OCI-LY7 (cell line): ENCODE measurements around the gene CAPN5. TPM values are rescaled to one million over a fixed set of nuclear protein-coding genes. Genes with fewer than 3 reads are reported as not detected.

Experiments
- BruUV-seq: library from RNA; stranded (reverse); fragments of 400-500 nt; replicated peaks from 2 replicates; lab custom pipeline; 2021; lab: Mats Ljungman, UMichigan
- CTCF ChIA-PET: fragments of 300-600 bp; sonication (Branson Sonifier 250); formaldehyde crosslinking; loops from one replicate; lab custom pipeline; 2022; ENCODE audit warnings: antibody characterized with exemption; ENCODE audit not compliant: unreplicated experiment; lab: Charles Lee
- POLR2A ChIA-PET: fragments of 300-600 bp; sonication (Branson Sonifier 250); formaldehyde crosslinking; loops from one replicate; lab custom pipeline; 2022; ENCODE audit warnings: antibody characterized with exemption; lab: Charles Lee
- DNase-seq: peaks from one replicate; pipeline ENCODE4 v3.0.0-alpha.2; 2015; ENCODE audit warnings: low spot score
- H2AFZ ChIP-seq: fragments of 200-600 bp; sonication (generic), shearing (Covaris generic); 2 replicates; pipeline ENCODE4 v1.6.1; 2014; ENCODE audit warnings: mild to moderate bottlenecking, antibody characterized with exemption, low read length, moderate library complexity
- H3K27ac ChIP-seq: fragments of 200-600 bp; sonication (generic); 2 replicates; pipeline ENCODE4 v1.5.1; 2014; ENCODE audit warnings: mixed run types, low read depth, mild to moderate bottlenecking, moderate library complexity, low read length, inconsistent platforms; ENCODE audit not compliant: poor library complexity, severe bottlenecking
- H3K36me3 ChIP-seq: fragments of 200-600 bp; sonication (generic); 2 replicates; pipeline ENCODE4 v1.6.1; 2014; ENCODE audit warnings: mild to moderate bottlenecking, antibody characterized with exemption, low read length, moderate library complexity, mixed read lengths; ENCODE audit not compliant: insufficient read depth
- H3K4me1 ChIP-seq: fragments of 200-600 bp; sonication (generic); 2 replicates; pipeline ENCODE4 v1.5.1; 2014; ENCODE audit warnings: mild to moderate bottlenecking, low read length; ENCODE audit not compliant: insufficient read depth, poor library complexity, severe bottlenecking
- H3K4me2 ChIP-seq: fragments of 200-600 bp; sonication (generic); 2 replicates; pipeline ENCODE4 v1.6.1; 2014; ENCODE audit warnings: mild to moderate bottlenecking, low read length
- H3K4me3 ChIP-seq: fragments of 200-600 bp; sonication (generic); 2 replicates; pipeline ENCODE4 v1.5.1; 2014; ENCODE audit warnings: mild to moderate bottlenecking, low read depth, low read length; ENCODE audit not compliant: poor library complexity, severe bottlenecking
- H3K79me2 ChIP-seq: fragments of 200-600 bp; sonication (generic); 2 replicates; pipeline ENCODE4 v1.6.1; 2016; ENCODE audit warnings: low read depth, mild to moderate bottlenecking, low read length, moderate library complexity, mixed read lengths; ENCODE audit not compliant: insufficient read depth
- H3K9me2 ChIP-seq: fragments of 200-600 bp; sonication (generic); 2 replicates; pipeline ENCODE4 v1.6.1; 2016; ENCODE audit warnings: mild to moderate bottlenecking, low read length, mixed read lengths; ENCODE audit not compliant: insufficient read depth
- H3K9me3 ChIP-seq: fragments of 200-600 bp; sonication (generic); 2 replicates; pipeline ENCODE4 v1.6.1; 2014; ENCODE audit warnings: mild to moderate bottlenecking, mixed run types, low read length, mixed read lengths
- H4K20me1 ChIP-seq: fragments of 200-600 bp; sonication (generic); 2 replicates; pipeline ENCODE4 v1.6.1; 2014; ENCODE audit warnings: mild to moderate bottlenecking, antibody characterized with exemption, low read length, moderate library complexity, mixed read lengths; ENCODE audit not compliant: insufficient read depth
- EZH2phosphoT487 ChIP-seq: fragments of 200-600 bp; sonication (generic); IDR thresholded peaks from 2 replicates; pipeline ENCODE4 v1.6.1; 2018; ENCODE audit warnings: low read depth, borderline replicate concordance, mild to moderate bottlenecking, mixed run types, antibody characterized with exemption, low read length, moderate library complexity, mixed read lengths
- intact Hi-C: fragments of 100-400 bp; cut with micrococcal nuclease; formaldehyde crosslinking; loops from one replicate; pipeline ENCODE4 v1.10.0; 2022; ENCODE audit not compliant: unreplicated experiment
- total RNA-seq, 2 experiments: library from RNA; depleted of rRNA in 1 of 2; stranded (reverse); fragments of >200 nt in 1 of 2; shearing (Covaris generic) in 1 of 2; gene quantifications; 2 replicates each; pipeline ENCODE4 v1.2.3, GENCODE V29; 2014 to 2022
- TF ChIP-seq, protein P1 (sequence below): fragments of 200-600 bp; sonication (generic); conservative IDR thresholded peaks from 2 replicates; pipeline ENCODE4 v1.5.1; 2014; ENCODE audit warnings: mild to moderate bottlenecking, antibody characterized with exemption, low read length, moderate library complexity, mixed read lengths

Gene CAPN5
- total RNA-seq, 2 experiments from 2014 or later: 1.4 to 1.5 TPM

DNA sequence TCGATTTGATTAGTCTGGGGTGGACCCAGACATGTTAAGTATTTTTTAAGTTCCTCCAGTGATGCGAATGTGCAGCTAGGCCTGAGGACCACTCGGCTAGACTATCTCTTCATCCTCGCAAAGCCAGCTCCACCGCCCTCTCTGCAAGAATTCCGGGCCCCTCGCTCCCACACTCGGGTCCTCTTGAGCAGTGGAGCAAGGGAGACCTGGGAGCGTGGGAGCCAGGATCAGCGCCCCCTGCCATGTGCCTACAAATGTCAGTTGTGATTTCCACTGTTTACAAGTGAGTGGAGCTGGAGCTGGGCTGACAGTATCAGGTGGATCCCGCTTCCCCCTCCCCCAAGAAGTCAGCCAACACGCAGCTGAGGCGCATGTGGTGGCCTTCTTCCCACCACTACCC, 25.9 kb upstream of the CAPN5 start:
- POLR2A ChIA-PET: no interaction called here

DNA sequence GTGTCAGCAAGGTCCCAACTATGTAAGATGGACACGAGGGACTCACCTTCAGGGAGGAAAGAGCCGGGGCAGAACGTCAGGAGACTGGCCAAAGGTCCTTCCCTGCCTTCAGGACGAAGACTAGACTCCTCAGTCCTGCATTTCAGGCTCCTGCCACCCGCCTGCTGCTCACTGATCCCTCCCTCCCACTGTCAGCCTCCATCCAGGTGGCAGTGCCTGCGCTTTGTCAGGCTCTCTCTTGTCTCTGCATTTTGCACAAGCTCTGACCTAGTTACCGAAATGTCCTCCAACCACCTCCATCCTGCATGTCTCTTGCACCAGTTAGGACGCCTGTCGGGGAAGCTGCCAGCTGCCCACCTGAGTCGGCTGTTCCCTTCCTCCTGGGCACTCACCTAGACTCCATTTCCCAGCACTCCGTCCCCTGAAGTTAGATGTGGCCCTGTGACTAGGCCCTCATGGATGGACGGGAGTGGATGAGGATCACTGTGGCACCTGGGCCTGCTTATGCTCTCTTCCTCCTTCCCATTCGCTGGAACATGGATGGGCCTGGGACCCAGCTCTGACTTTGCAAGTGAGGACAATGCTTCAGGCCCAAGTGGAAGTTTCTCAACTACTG, 24.6 kb upstream of the CAPN5 start:
- no peak for TF ChIP-seq EZH2phosphoT487
- TF ChIP-seq, protein P1, sequence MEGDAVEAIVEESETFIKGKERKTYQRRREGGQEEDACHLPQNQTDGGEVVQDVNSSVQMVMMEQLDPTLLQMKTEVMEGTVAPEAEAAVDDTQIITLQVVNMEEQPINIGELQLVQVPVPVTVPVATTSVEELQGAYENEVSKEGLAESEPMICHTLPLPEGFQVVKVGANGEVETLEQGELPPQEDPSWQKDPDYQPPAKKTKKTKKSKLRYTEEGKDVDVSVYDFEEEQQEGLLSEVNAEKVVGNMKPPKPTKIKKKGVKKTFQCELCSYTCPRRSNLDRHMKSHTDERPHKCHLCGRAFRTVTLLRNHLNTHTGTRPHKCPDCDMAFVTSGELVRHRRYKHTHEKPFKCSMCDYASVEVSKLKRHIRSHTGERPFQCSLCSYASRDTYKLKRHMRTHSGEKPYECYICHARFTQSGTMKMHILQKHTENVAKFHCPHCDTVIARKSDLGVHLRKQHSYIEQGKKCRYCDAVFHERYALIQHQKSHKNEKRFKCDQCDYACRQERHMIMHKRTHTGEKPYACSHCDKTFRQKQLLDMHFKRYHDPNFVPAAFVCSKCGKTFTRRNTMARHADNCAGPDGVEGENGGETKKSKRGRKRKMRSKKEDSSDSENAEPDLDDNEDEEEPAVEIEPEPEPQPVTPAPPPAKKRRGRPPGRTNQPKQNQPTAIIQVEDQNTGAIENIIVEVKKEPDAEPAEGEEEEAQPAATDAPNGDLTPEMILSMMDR: no peak
- no peak overlapping the region for H3K4me2 ChIP-seq
- H3K36me3 ChIP-seq: no peaks in the 10 kb centered on the region
- H3K79me2 ChIP-seq: no peaks in the 10 kb centered on the region
- no peaks in the 10 kb centered on the region for H4K20me1 ChIP-seq
- DNase-seq: no peak
- H3K4me3 ChIP-seq: no peak overlapping the region
- CTCF ChIA-PET: no interaction called here
- no peaks in the 10 kb centered on the region for H3K9me2 ChIP-seq
- H3K4me1 ChIP-seq: peaks cover 3% of the 10 kb centered on the region
- no peak overlapping the region for H2AFZ ChIP-seq
- no peak overlapping the region for H3K27ac ChIP-seq
- H3K9me3 ChIP-seq: no peaks in the 10 kb centered on the region
- no TSS peak for BruUV-seq
- POLR2A ChIA-PET: no interaction called here
- intact Hi-C loops: no loop called here

More for the DNA sequence above, 25.9 kb upstream of the CAPN5 start:
- no peaks in the 10 kb centered on the region for H3K36me3 ChIP-seq
- H3K9me3 ChIP-seq: no peaks in the 10 kb centered on the region
- intact Hi-C loops: no loop called here
- H4K20me1 ChIP-seq: no peaks in the 10 kb centered on the region
- H3K9me2 ChIP-seq: no peaks in the 10 kb centered on the region
- no TSS peak for BruUV-seq
- DNase-seq: no peak
- H3K4me2 ChIP-seq: no peak overlapping the region
- no peaks in the 10 kb centered on the region for H3K4me1 ChIP-seq
- H3K27ac ChIP-seq: no peak overlapping the region
- H3K79me2 ChIP-seq: no peaks in the 10 kb centered on the region
- H3K4me3 ChIP-seq: no peak overlapping the region
- TF ChIP-seq, protein P1: no peak
- no peak for TF ChIP-seq EZH2phosphoT487
- H2AFZ ChIP-seq: no peak overlapping the region
- CTCF ChIA-PET: no interaction called here

DNA sequence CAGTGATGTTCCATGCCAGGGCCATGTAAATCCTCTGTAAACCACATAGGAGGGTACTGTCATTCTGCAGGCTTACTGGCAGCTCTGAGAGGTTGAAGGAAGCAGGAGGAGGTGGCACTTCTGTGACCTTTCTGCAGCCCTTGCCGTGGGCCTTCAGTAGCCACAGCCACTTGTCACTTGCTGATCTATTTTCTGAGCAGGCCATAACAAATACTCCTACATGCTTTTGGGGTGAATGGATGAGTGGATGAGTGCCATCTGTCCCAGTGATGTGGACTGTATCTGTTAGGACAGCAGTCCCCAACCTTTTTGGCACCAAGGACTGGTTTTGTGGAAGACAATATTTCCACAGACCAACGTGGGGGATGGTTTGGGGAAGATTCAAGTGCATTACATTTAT, 22.4 kb upstream of the CAPN5 start:
- ChIA-PET CTCF (no interaction called here), POLR2A (no interaction called here)
- no peak for DNase-seq
- H3K36me3 ChIP-seq: no peaks in the 10 kb centered on the region
- no peak for TF ChIP-seq EZH2phosphoT487
- TF ChIP-seq, protein P1: no peak
- H3K4me1 ChIP-seq: peaks cover 6% of the 10 kb centered on the region
- intact Hi-C loops: no loop called here
- H3K4me2 ChIP-seq: no peak overlapping the region
- no peak overlapping the region for H2AFZ ChIP-seq
- H4K20me1 ChIP-seq: no peaks in the 10 kb centered on the region
- H3K9me2 ChIP-seq: no peaks in the 10 kb centered on the region
- BruUV-seq: no TSS peak
- no peak overlapping the region for H3K4me3 ChIP-seq
- no peaks in the 10 kb centered on the region for H3K79me2 ChIP-seq
- H3K9me3 ChIP-seq: no peaks in the 10 kb centered on the region
- H3K27ac ChIP-seq: no peak overlapping the region
